Colonic mucosa (tissue), 4 donors: ENCODE measurements around the gene PCAT7. TPM values are rescaled to one million over a fixed set of nuclear protein-coding genes. Genes with fewer than 3 reads are reported as not detected.

ENCODE experiments used
- DNase-seq: peaks from one replicate; pipeline ENCODE4 v3.0.0-alpha.2; 2020
- H3K27ac ChIP-seq: fragments of 200-600 bp; one replicate; pipeline ENCODE4 v1.8.0; 2021
- H3K27me3 ChIP-seq: fragments of 200-600 bp; one replicate; pipeline ENCODE4 v1.8.0; 2021
- H3K36me3 ChIP-seq: fragments of 200-600 bp; one replicate; pipeline ENCODE4 v1.8.0; 2021
- H3K4me1 ChIP-seq: fragments of 200-600 bp; one replicate; pipeline ENCODE4 v1.8.0; 2021; ENCODE audit warnings: mild to moderate bottlenecking
- H3K4me3 ChIP-seq: fragments of 200-600 bp; one replicate; pipeline ENCODE4 v1.8.0; 2021
- H3K9ac ChIP-seq, 2 donors: one replicate each; pipeline ENCODE4 v1.7.0; 2013; ENCODE audit warnings: control low read depth in 2 of 2, low read depth in 2 of 2, low read length in 2 of 2
- H3K9me3 ChIP-seq: fragments of 200-600 bp; one replicate; pipeline ENCODE4 v1.8.0; 2021
- intact Hi-C: fragments of 100-400 bp; cut with DNase I; formaldehyde crosslinking; loops from one replicate; pipeline ENCODE4 v1.14.1; 2022
- total RNA-seq, 2 donors: library from RNA; stranded (reverse); fragmentation: NEBNext Ultra II Directional in 1 of 2; extraction: Animal tissue kit (Norgen Biotek cat#: 25700) in 1 of 2; gene quantifications; one replicate each; pipeline ENCODE4 v1.2.1, GENCODE V29; 2021
- TF ChIP-seq, protein P1 (sequence below): fragments of 200-600 bp; IDR thresholded peaks from one replicate; pipeline ENCODE4 v1.8.0; 2022; ENCODE audit warnings: antibody characterized with exemption, mild to moderate bottlenecking
- donor health status: healthy.
- donor health status: DM: no; HTN: no; CAD: no.
- donor health status: DM: no; HTN: no; CAD: no.

Gene PCAT7
- total RNA-seq, 2 donors from 2014 or later, result 2.1 to 2.5 TPM

DNA sequence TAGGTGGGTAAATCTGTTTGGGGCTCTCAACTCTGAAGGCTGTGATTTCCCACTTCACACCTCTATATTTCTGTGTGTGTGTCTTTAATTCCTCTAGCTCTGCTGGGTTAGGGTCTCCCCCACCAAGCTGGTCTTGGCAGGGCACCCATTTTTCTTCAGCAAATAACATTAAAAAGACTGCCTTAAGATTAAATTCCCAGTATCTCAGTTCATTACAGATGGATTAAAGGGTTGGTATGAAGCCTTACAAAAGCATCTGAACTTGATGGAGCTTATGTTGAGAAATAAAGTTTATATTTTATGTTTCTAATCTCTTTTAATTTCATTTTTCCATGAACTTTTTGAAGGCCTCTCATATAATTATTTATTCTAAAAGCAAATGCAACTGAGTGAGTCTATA lies 11.7 kb downstream of the PCAT7 start:
- no peak overlapping the region for H3K9ac ChIP-seq
- no peaks in the 10 kb centered on the region for H3K9me3 ChIP-seq
- H3K36me3 ChIP-seq, result no peaks in the 10 kb centered on the region
- H3K4me1 ChIP-seq, result no peaks in the 10 kb centered on the region
- H3K4me3 ChIP-seq, result no peak overlapping the region
- H3K27ac ChIP-seq, result no peak overlapping the region
- no peak for DNase-seq
- intact Hi-C loops, result no loop called here
- no peaks in the 10 kb centered on the region for H3K27me3 ChIP-seq
- TF ChIP-seq, protein P1, sequence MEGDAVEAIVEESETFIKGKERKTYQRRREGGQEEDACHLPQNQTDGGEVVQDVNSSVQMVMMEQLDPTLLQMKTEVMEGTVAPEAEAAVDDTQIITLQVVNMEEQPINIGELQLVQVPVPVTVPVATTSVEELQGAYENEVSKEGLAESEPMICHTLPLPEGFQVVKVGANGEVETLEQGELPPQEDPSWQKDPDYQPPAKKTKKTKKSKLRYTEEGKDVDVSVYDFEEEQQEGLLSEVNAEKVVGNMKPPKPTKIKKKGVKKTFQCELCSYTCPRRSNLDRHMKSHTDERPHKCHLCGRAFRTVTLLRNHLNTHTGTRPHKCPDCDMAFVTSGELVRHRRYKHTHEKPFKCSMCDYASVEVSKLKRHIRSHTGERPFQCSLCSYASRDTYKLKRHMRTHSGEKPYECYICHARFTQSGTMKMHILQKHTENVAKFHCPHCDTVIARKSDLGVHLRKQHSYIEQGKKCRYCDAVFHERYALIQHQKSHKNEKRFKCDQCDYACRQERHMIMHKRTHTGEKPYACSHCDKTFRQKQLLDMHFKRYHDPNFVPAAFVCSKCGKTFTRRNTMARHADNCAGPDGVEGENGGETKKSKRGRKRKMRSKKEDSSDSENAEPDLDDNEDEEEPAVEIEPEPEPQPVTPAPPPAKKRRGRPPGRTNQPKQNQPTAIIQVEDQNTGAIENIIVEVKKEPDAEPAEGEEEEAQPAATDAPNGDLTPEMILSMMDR, result no peak

DNA sequence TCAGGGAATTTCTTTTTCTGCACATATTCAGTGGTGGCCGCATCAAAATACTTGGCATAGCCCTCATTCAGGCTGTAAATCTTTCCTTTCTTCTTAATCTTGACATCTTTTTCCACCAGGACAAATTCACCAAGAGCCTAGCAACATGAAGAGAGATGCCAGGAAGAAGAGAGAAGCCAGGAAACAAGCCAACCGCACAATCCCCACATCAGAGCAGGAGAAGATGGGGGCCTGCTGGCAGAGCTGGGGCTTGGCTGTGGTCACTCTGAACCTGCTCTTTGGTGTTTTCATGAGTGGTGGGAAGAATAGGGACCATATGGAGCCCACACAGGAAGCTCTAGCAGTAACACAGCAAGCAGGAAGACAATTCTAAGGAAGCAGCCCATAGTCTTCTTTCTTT lies 12.4 kb downstream of the PCAT7 start:
- Histone ChIP-seq H3K4me1 (no peaks in the 10 kb centered on the region), H3K27ac (no peak overlapping the region), H3K9ac (no peak overlapping the region), H3K9me3 (no peaks in the 10 kb centered on the region), H3K4me3 (no peak overlapping the region), H3K36me3 (no peaks in the 10 kb centered on the region), H3K27me3 (no peaks in the 10 kb centered on the region)
- DNase-seq, result no peak
- TF ChIP-seq, protein P1, result no peak
- intact Hi-C loops, result no loop called here

DNA sequence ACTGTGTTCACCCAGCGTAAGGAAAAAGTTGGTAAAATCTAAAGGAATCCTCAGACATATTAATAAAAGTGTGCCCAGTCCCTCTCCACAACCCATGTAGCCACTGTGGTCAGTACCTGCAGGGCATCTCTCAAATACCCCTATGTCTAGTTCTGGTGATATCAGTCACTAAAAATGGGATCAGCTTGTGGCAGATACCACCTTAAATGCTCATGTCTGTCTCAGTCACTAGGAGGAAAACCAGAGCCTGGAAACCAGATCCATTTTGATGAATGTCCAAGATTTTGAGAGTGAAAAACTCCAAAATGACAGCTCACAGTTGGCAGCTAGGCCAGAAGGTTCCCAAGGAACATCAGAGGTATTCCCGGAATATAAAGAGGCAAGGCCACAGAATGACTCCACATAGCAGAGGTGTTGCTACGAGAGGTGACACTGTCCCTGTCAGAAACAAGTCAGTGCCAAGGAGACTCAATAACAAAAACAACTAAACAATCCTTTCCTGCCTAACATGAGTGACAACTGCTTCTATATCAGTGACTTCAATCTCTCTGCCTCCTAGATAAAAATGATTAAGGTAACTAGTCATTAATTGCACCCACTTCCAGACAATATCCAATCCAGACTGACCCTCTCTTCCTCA lies 13.5 kb downstream of the PCAT7 start:
- H3K9me3 ChIP-seq, result no peaks in the 10 kb centered on the region
- no peaks in the 10 kb centered on the region for H3K27me3 ChIP-seq
- intact Hi-C loops, result no loop called here
- no peaks in the 10 kb centered on the region for H3K36me3 ChIP-seq
- no peak overlapping the region for H3K4me3 ChIP-seq
- no peak for DNase-seq
- H3K27ac ChIP-seq, result no peak overlapping the region
- TF ChIP-seq, protein P1, result no peak
- no peaks in the 10 kb centered on the region for H3K4me1 ChIP-seq
- no peak overlapping the region for H3K9ac ChIP-seq

DNA sequence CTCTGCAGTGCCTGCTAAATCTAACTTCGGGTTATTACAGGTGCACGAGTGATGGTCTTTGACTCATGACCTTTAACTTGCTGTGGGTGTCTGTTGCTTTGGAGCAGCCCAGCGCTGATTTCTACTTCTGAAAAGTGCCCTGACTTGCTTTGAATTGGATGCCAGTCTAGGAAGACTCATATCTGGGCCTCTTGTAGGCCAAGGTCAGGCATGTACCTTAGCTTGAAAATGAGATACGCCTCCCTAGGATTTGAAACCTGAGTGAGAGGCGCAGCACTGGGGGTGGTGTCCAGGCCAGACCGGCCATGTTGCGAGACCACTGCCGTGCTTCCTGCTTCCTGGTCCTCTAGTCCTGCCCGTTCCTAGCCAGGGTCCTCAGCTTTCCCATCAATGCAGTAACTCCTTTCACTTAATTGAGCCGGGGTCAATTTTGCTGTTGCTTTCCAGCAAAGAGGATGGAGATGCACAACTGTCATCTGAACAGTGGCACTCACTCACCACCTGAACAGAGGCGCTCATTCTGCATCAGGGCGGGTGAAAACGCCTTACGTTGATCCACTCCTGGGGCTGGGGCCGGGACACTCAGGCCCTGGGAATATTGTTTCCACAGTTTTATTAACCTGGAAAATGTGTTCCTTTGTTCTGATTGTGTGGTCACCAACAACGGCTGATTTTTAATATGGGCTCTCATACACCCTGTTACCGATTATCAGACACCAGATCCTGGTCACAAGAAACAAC lies 14.3 kb downstream of the PCAT7 start:
- Histone ChIP-seq H3K4me3 (no peak overlapping the region), H3K27me3 (no peaks in the 10 kb centered on the region), H3K36me3 (no peaks in the 10 kb centered on the region), H3K4me1 (no peaks in the 10 kb centered on the region), H3K9ac (no peak overlapping the region), H3K9me3 (no peaks in the 10 kb centered on the region), H3K27ac (no peak overlapping the region)
- no peak for DNase-seq
- intact Hi-C loops, result no loop called here
- TF ChIP-seq, protein P1, result no peak

DNA sequence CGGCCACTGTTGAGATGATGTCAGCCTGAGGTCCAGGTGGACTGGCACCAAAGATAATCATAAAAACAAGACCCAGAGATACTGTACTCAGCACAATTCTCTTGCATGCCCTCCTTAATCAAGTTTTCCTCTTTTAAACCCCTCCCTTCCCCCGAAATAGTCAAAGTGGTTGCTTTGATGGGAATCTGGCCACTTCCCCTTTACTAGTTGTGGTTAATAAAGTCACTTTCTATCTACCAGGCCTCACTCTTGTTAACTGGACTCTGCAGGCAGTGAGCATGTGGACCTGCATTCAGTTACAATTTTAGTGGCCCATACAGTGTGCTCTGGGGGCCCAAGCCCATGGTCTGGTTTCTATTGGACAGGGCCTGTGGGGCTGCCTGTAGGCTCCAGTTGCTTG lies 21.2 kb downstream of the PCAT7 start:
- H3K36me3 ChIP-seq, result no peaks in the 10 kb centered on the region
- H3K4me3 ChIP-seq, result no peak overlapping the region
- no peak overlapping the region for H3K27ac ChIP-seq
- no peak overlapping the region for H3K9ac ChIP-seq
- no peaks in the 10 kb centered on the region for H3K9me3 ChIP-seq
- H3K4me1 ChIP-seq, result no peaks in the 10 kb centered on the region
- H3K27me3 ChIP-seq, result no peaks in the 10 kb centered on the region
- no peak for DNase-seq
- TF ChIP-seq, protein P1, result no peak
- intact Hi-C loops, result no loop called here
